Endometrial microvascular endothelial cells (primary cell): ENCODE measurements around the gene ASTN2. TPM values are rescaled to one million over a fixed set of nuclear protein-coding genes. Genes with fewer than 3 reads are reported as not detected.

Experiments used
- in situ Hi-C: cut with HindIII; loops from 2 replicates; pipeline ENCODE4 v1.10.0; 2017; ENCODE audit warnings: low sequenced_read_pairs, low pct_unique_long_range_greater_than_20kb; ENCODE audit errors: inconsistent ontology term
- total RNA-seq: library from RNA; depleted of rRNA; stranded (reverse); fragments of >200 nt; gene quantifications from one replicate; pipeline ENCODE4 v1.2.3, GENCODE V29; 2015; ENCODE audit errors: inconsistent ontology term

Gene ASTN2
- total RNA-seq, 1 donor from 2014 or later: 2.1 TPM

GRCh38 chr9:116409129-116409528 lies 1005.7 kb downstream of the ASTN2 start:
- in situ Hi-C loops: no loop called here

- in situ Hi-C loops: no loop called here
Observed at GRCh38 chr9:116406469-116406868, 1008.4 kb downstream of the ASTN2 start.

- in situ Hi-C loops: no loop called here
Observed at GRCh38 chr9:116405321-116405720, 1009.5 kb downstream of the ASTN2 start.

- in situ Hi-C loops: no loop called here
Observed at GRCh38 chr9:116404228-116404627, 1010.6 kb downstream of the ASTN2 start.

- in situ Hi-C loops: no loop called here
Observed at GRCh38 chr9:116403171-116403570, 1011.7 kb downstream of the ASTN2 start.

- in situ Hi-C loops: no loop called here
Observed at GRCh38 chr9:116395699-116396037, 1019.2 kb downstream of the ASTN2 start.

GRCh38 chr9:116394894-116395698 lies 1019.8 kb downstream of the ASTN2 start:
- in situ Hi-C loops: no loop called here

GRCh38 chr9:116394070-116394469 lies 1020.8 kb downstream of the ASTN2 start:
- in situ Hi-C loops: no loop called here

- in situ Hi-C loops: no loop called here
Observed at GRCh38 chr9:116393198-116393597, 1021.7 kb downstream of the ASTN2 start.

- in situ Hi-C loops: no loop called here
Observed at GRCh38 chr9:116391306-116391900, 1023.5 kb downstream of the ASTN2 start.

GRCh38 chr9:116390303-116391228 lies 1024.3 kb downstream of the ASTN2 start:
- in situ Hi-C loops: no loop called here

- in situ Hi-C loops: no loop called here
Observed at GRCh38 chr9:116389541-116390302, 1025.1 kb downstream of the ASTN2 start.

- in situ Hi-C loops: no loop called here
Observed at GRCh38 chr9:116387934-116388698, 1026.7 kb downstream of the ASTN2 start.

GRCh38 chr9:116383936-116384335 lies 1030.9 kb downstream of the ASTN2 start:
- in situ Hi-C loops: no loop called here

- in situ Hi-C loops: no loop called here
Observed at GRCh38 chr9:116383133-116383532, 1031.7 kb downstream of the ASTN2 start.

GRCh38 chr9:116382053-116382452 lies 1032.8 kb downstream of the ASTN2 start:
- in situ Hi-C loops: no loop called here

GRCh38 chr9:116381350-116381749 lies 1033.5 kb downstream of the ASTN2 start:
- in situ Hi-C loops: no loop called here

- in situ Hi-C loops: no loop called here
Observed at GRCh38 chr9:116380496-116380995, 1034.3 kb downstream of the ASTN2 start.
